GM11168 (cell line): Measurements from ENCODE around the gene SMIM45.

ENCODE experiments used
- in situ Hi-C: fragments of 300-500 bp; cut with MboI; formaldehyde crosslinking; loops from one replicate; pipeline ENCODE4 v1.12.0; 2022; ENCODE audit warnings: low sequenced_read_pairs; ENCODE audit not compliant: unreplicated experiment

Gene SMIM45

GRCh38 chr22:41964112-41964491, 12.2 kb downstream of the SMIM45 start:
- in situ Hi-C loops, result loop anchor here (10.0 kb wide), 1 partner anchor 111 kb away; the partner anchor contains the start of genes NAGA, PHETA2 and SMDT1

GRCh38 chr22:41966225-41966606, 14.3 kb downstream of the SMIM45 start:
- in situ Hi-C loops, result loop anchor here (10.0 kb wide), 1 partner anchor 109 kb away; the partner anchor contains the start of genes NAGA, PHETA2 and SMDT1

GRCh38 chr22:41966607-41967240, 14.8 kb downstream of the SMIM45 start:
- in situ Hi-C loops, result loop anchor here (10.0 kb wide), 1 partner anchor 108 kb away; the partner anchor contains the start of genes NAGA, PHETA2 and SMDT1

GRCh38 chr22:41968601-41969000, 16.7 kb downstream of the SMIM45 start:
- in situ Hi-C loops, result loop anchor here (10.0 kb wide), 1 partner anchor 106 kb away; the partner anchor contains the start of genes NAGA, PHETA2 and SMDT1

- in situ Hi-C loops, result loop anchor here (10.0 kb wide), 1 partner anchor 106 kb away; the partner anchor contains the start of genes NAGA, PHETA2 and SMDT1
Observed at GRCh38 chr22:41969110-41969646, 17.2 kb downstream of the SMIM45 start, which contains the start of gene SEPTIN3. SEPTIN3 (plus strand) TSS chr22:41969443; CDS start chr22:41971493, 2,050 bp downstream.

- in situ Hi-C loops, result no loop called here
Observed at GRCh38 chr22:41970601-41971000, 18.7 kb downstream of the SMIM45 start.

- in situ Hi-C loops, result no loop called here
Observed at GRCh38 chr22:41971431-41971830, 19.5 kb downstream of the SMIM45 start.

- in situ Hi-C loops, result no loop called here
Observed at GRCh38 chr22:41974691-41975290, 22.8 kb downstream of the SMIM45 start.

GRCh38 chr22:41975299-41976069, 23.5 kb downstream of the SMIM45 start:
- in situ Hi-C loops, result no loop called here

- in situ Hi-C loops, result no loop called here
Observed at GRCh38 chr22:41976070-41976901, 24.3 kb downstream of the SMIM45 start.

GRCh38 chr22:41976961-41977566, 25.1 kb downstream of the SMIM45 start:
- in situ Hi-C loops, result no loop called here

- in situ Hi-C loops, result no loop called here
Observed at GRCh38 chr22:41978732-41979131, 26.8 kb downstream of the SMIM45 start.

- in situ Hi-C loops, result no loop called here
Observed at GRCh38 chr22:41979423-41980250, 27.7 kb downstream of the SMIM45 start.

- in situ Hi-C loops, result no loop called here
Observed at GRCh38 chr22:41982865-41983264, 30.9 kb downstream of the SMIM45 start.

- in situ Hi-C loops, result no loop called here
Observed at GRCh38 chr22:41983513-41984405, 31.8 kb downstream of the SMIM45 start.

- in situ Hi-C loops, result no loop called here
Observed at GRCh38 chr22:41987276-41987675, 35.3 kb downstream of the SMIM45 start.

- in situ Hi-C loops, result no loop called here
Observed at GRCh38 chr22:41989246-41989645, 37.3 kb downstream of the SMIM45 start.
